Activated naive CD4-positive, alpha-beta T cell treated with anti-CD3 and anti-CD28 coated beads, Interleukin-2, amount 50 U/mL, for 24 hours (primary cell): ENCODE results near the gene CD248.
A peak's percentile ranks its signal among the peaks of the same experiment; 100 is the strongest.
"Not testable (repeated sequence)": the region's sequence is repeated elsewhere in the genome, so short reads cannot be mapped to it uniquely, and the experiment has no call there.

ENCODE experiments used
- H3K27ac Mint-ChIP-seq: one replicate; pipeline ENCODE4 v1.8.0; 2021; ENCODE audit warnings: mild to moderate bottlenecking, mixed read lengths
- H3K27me3 Mint-ChIP-seq: one replicate; pipeline ENCODE4 v1.8.0; 2021; ENCODE audit warnings: mixed read lengths
- H3K36me3 Mint-ChIP-seq: one replicate; pipeline ENCODE4 v1.8.0; 2021; ENCODE audit warnings: mixed read lengths
- H3K4me1 Mint-ChIP-seq: one replicate; pipeline ENCODE4 v1.8.0; 2021; ENCODE audit warnings: mixed read lengths
- H3K4me3 Mint-ChIP-seq: one replicate; pipeline ENCODE4 v1.8.0; 2021; ENCODE audit warnings: mild to moderate bottlenecking, mixed read lengths
- H3K9me3 Mint-ChIP-seq: one replicate; pipeline ENCODE4 v1.8.0; 2021; ENCODE audit warnings: mixed read lengths

Gene CD248

DNA sequence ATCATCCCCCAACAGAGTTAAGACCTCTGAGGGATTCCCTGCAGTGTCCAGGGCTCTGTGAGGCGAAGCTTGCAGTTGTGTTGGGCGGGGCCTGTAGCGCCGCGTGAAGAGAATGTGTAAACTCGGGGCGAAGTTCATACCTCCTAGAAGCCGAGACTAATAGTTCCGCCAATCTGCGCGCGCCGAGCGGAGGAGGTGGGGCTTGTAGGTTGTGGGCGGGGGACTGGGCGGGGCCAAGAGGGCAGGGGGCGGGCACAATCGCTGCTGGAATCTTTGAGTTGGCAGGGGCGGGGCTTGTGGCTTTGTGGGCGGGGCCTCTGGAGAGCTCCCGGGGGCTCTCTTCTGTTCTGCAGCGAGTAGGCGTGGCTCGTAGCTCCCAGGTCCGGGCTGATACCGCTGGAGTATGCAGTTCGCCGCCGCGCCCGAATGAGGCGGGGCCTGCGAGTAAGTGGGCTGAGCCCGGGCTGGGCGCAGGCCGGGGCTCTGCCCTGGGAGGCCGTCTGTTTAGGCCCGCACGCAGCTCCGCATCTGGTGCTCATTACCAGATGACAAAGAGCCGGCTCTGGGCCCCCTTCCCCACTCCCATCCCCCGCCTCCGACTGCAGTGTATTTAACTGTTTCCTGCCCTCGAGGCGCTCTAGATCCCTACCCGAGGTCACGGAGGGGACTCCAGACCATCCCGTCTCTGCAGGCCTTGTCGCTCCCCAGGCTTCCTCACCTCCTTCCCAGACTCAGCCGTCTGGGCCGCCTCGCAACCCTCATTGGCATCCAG, 4.1 kb downstream of the CD248 start:
- no peaks in the 10 kb centered on the region for H3K36me3 Mint-ChIP-seq
- H3K27ac Mint-ChIP-seq = peak overlapping the region; percentile 92
- no peaks in the 10 kb centered on the region for H3K9me3 Mint-ChIP-seq
- no peaks in the 10 kb centered on the region for H3K27me3 Mint-ChIP-seq
- H3K4me1 Mint-ChIP-seq = peaks cover 42% of the 10 kb centered on the region
- peak overlapping the region; percentile 91 for H3K4me3 Mint-ChIP-seq

DNA sequence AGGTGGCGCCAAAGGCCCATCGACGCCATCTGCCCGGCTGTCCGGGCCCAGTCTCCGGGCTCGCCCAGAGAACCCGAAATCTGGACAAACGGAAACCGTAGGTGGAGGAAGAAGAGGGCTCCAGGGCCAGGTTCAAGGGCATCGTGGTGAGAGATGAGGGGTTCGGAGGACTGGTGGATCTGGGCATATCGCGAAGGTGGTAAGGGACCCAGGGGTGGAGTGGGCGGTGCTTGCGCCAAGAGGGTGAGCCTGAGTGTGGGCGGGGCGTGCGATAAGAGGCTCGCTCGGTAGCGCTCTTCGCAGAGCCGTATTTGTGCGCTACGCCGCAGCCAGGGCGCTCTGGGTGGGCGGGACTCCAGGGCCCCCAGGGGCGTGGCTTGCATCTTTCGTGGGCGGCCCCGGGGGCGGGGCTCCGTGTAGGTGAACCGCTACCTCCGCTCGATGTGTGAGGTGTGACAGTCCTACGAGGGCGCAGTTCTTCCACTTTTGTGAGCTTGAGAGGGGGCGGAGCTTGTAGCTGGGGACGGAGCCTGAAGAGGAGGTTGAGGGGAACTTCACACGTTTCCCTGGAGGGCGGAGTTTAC, 4.8 kb downstream of the CD248 start:
- Mint-ChIP-seq H3K27ac (peak overlapping the region; percentile 92), H3K36me3 (no peaks in the 10 kb centered on the region), H3K9me3 (no peaks in the 10 kb centered on the region), H3K4me1 (peaks cover 36% of the 10 kb centered on the region), H3K27me3 (no peaks in the 10 kb centered on the region), H3K4me3 (peak overlapping the region; percentile 91)

DNA sequence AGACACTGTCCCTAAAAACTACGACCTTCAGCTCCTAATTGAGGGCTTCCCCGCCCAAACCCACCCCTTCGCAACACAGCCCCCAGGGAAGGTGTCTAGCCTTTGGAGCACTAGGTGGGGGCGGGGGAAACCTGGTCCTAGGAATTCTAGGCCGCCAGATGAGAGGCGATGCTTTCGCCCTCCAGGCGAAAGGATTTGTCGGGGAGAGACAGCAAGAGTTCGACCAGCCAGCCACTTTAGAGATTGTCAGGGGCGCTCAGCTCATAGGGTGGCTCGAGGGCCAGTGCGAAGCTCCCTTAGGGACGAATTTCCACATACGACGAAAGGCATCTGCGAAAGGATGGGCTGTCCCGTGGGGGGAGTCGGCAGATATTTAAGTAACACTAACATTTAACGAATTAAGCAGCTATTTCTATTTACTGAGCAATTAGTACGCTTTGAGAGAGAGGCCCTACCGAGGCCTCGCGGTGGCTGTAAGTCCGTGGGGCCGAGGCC, 5.3 kb downstream of the CD248 start:
- Mint-ChIP-seq H3K4me3 (peak overlapping the region; percentile 91), H3K9me3 (no peaks in the 10 kb centered on the region), H3K27me3 (no peaks in the 10 kb centered on the region), H3K4me1 (peaks cover 36% of the 10 kb centered on the region), H3K36me3 (no peaks in the 10 kb centered on the region), H3K27ac (peak overlapping the region; percentile 92)

DNA sequence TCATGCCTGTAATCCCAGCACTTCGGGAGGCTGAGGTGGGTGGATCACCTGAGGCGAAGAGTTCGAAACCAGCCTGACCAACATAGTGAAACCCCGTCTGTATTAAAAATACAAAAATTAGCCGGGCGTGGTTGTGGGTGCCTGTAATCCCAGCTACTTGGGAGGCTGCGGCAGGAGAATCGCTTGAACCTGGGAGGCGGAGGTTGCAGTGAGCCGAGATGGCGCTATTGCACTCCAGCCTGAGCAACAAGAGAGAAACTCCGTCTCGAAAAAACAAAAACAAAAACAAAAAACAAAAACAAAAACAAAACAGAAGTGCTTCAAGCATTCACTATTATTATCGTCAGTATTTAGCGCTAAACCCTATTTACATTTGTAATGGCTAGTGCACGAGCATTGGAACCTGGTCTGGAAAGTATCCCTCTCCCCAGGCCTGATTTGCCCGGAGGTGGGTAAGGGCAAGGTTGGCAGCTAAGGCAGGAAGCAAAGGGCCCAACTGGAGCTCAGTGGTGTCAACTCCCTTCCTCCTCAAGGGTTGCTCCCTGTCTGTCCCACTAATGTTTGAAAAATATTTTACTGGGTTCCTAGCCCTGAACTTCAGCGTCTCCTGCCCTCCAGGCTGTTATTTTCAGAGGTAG, 5.9 kb downstream of the CD248 start:
- peak overlapping the region; percentile 23 for H3K27ac Mint-ChIP-seq
- H3K9me3 Mint-ChIP-seq, H3K36me3 Mint-ChIP-seq, H3K4me3 Mint-ChIP-seq, H3K27me3 Mint-ChIP-seq: not testable (repeated sequence)
- peaks cover 31% of the 10 kb centered on the region for H3K4me1 Mint-ChIP-seq

DNA sequence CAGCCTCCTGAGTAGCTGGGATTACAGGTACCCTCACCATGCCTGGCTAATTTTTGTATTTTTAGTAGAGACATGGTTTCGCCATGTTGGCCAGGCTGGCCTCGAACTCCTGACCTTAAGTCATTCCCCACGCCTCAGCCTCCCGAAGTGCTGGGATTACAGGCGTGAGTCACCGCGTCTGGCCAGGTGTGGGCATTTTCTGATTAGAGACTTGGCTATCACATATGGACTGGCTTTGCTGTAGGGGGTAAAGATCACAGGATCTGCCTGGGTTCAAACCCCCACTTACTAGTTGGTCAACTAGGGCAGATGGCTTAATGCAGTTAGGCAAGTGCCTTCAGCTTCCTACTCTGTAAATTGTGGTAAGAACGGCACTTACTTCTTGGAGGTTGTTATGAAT, 6.5 kb downstream of the CD248 start:
- no peaks in the 10 kb centered on the region for H3K27me3 Mint-ChIP-seq
- H3K9me3 Mint-ChIP-seq = no peaks in the 10 kb centered on the region
- H3K36me3 Mint-ChIP-seq = no peaks in the 10 kb centered on the region
- H3K4me1 Mint-ChIP-seq = peaks cover 25% of the 10 kb centered on the region
- no peak overlapping the region for H3K4me3 Mint-ChIP-seq
- no peak overlapping the region for H3K27ac Mint-ChIP-seq

DNA sequence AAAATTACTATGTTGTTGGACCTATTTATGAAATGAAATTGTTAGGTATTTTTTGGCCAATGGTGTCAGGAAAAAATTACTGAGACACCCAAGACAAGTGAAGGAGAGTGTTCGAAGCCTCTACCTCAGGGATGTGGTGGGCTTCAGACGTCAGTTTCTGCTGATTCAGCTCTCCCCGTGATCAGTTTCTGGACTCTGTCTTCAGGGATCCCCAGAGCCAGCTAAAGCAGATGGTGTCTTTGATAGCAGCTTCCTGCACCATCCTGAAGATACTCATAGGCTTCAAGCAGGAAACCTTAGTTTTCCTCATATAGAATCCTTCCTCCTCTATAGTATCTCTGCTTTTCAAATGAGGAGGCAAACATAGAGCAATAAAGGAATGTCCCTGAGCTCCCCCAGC, 7.4 kb downstream of the CD248 start:
- Mint-ChIP-seq H3K27me3 (no peaks in the 10 kb centered on the region), H3K9me3 (no peaks in the 10 kb centered on the region), H3K36me3 (no peaks in the 10 kb centered on the region), H3K4me3 (no peak overlapping the region), H3K27ac (peak overlapping the region; percentile 8), H3K4me1 (peaks cover 18% of the 10 kb centered on the region)

DNA sequence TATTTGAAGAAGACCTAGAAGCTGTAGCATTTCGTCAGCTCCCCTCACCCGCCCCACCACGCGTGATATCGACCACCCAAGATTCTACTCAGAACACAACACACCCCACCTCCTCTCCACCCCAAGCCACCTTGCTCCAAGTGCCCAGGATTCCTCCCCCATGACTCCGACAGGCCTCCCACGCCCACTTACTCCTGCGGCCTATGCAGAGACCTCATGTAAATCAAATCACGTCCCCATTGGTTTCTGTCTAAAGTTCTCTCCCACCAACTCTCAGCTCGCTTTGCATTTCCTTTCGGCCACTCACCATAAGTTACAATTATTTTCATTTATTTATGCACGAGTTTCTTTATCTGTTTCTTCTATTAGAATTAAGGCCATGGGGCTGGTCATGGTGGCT, 14.2 kb downstream of the CD248 start:
- H3K27me3 Mint-ChIP-seq = no peaks in the 10 kb centered on the region
- no peaks in the 10 kb centered on the region for H3K36me3 Mint-ChIP-seq
- H3K4me3 Mint-ChIP-seq = no peak overlapping the region
- H3K9me3 Mint-ChIP-seq = no peaks in the 10 kb centered on the region
- peak overlapping the region; percentile 55 for H3K27ac Mint-ChIP-seq
- no peaks in the 10 kb centered on the region for H3K4me1 Mint-ChIP-seq

DNA sequence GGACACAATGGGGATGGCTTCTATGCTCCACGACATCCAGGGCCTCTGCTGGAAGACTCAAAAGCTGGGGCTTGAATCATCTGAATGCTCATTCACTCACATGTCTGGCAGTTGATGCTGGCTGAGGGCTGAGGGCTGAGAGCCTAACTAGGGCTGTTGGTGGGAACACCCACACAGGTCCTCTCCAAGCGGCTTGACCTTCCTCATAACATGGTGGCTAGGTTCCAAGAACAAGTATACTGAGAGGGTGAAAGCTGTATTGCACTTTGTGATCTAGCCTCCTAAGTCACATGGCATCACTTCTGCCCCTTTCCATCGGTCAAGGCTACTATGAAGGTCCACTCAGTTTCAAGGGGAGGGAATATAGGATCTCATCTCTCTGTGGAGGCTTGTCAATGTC, 17.7 kb downstream of the CD248 start:
- Mint-ChIP-seq H3K27me3 (peaks cover 2% of the 10 kb centered on the region), H3K9me3 (no peaks in the 10 kb centered on the region), H3K4me1 (no peaks in the 10 kb centered on the region), H3K27ac (no peak overlapping the region), H3K4me3 (no peak overlapping the region), H3K36me3 (no peaks in the 10 kb centered on the region)

DNA sequence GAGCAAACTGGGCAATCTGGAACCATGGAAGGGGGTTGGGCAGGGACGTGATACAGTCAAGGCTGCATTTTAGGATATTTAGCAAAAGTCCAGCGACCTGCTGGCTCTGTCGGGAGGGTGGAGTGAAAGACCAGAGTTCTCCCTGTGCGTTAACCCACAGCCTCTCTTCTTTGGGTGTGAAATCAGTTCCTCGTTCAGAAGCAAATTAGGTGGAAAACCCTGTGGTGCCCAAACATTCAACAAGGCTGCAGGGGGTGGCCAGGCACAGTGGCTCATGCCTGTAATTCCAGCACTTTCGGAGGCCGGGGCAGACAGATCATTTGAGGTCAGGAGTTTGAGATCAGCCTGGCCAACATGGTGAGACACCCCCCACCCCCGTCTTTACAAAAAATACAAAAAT, 19.2 kb downstream of the CD248 start:
- H3K27ac Mint-ChIP-seq = no peak overlapping the region
- H3K4me1 Mint-ChIP-seq = peaks cover 4% of the 10 kb centered on the region
- no peak overlapping the region for H3K4me3 Mint-ChIP-seq
- H3K9me3 Mint-ChIP-seq = no peaks in the 10 kb centered on the region
- H3K36me3 Mint-ChIP-seq = no peaks in the 10 kb centered on the region
- H3K27me3 Mint-ChIP-seq = peaks cover 11% of the 10 kb centered on the region

DNA sequence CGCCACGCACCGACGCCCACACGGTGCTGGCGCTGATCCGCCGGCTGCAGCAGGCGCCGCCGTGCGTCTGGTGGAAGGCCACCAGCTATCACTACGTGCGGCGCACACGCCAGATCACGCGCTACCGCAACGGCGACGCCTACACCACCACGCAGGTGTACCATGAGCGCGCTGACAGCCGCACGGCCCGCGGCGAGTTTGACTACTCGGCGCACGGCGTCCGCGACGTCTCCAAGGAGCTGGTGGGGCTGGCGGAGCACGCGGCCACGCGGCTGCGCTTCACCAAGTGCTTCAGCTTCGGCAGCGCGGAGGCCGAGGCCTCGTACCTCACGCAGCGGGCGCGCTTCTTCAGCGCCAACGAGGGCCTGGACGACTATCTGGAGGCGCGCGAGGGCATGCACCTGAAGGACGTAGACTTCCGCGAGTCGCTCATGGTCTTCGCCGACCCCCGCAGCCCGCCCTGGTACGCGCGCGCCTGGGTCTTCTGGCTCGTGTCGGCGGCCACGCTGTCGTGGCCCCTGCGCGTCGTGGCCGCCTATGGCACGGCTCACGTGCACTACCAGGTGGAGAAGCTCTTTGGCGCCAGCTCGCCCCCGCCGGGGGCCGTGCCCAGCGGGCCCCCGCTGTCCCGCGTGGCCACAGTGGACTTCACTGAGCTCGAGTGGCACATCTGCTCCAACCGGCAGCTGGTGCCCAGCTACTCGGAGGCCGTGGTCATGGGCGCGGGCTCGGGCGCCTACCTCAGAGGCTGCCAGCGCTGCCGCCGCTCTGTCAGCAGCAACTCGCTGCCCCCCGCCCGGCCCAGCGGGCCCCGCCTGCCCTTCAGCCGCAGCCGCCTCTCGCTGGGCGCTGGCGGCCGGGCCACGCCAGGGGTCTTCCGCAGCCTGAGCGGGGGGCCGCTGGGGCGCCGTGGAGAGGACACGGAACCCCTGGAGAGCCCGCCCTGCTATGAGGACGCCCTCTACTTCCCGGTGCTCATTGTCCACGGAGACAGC, 21.9 kb downstream of the CD248 start:
- Mint-ChIP-seq H3K27ac (no peak overlapping the region), H3K36me3 (no peaks in the 10 kb centered on the region), H3K9me3 (no peaks in the 10 kb centered on the region), H3K4me3 (no peak overlapping the region), H3K4me1 (peaks cover 17% of the 10 kb centered on the region), H3K27me3 (peaks cover 12% of the 10 kb centered on the region)

DNA sequence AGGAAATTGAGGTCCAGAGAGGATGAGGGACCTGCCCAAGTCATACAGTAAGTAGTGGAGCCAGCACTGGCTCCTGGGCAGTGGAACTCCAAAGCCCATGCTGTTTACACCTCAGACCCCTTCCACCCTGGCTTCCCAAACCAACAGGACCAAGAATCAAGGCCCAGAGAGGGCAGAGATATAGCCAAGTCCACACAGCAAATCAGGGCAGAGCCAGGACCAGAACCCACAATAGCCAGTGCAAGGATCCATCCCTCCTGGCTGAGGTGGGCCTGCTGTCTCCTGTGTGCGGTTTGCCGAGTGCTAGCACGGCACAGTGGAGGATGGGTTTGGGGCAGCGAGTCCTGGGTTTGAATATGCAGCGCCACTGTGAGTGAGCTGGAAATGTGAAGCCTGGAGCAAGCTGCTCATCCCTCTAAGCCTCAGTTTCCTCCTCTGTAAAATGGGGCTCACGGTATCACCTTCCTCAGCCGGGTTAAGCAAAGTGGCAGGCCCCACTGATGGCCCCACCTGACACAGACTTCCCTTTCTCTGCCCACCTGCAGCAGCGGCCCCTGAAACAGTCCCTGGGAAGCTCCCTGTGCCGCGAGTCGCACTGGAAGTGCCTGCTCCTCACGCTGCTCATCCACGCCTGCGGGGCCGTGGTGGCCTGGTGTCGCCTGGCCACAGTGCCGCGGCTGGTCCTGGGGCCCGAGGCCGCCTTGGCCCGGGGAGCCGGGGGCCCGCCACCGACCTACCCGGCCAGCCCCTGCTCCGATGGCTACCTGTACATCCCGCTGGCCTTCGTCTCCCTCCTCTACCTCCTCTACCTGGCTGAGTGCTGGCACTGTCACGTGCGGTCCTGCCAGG, 22.8 kb downstream of the CD248 start:
- H3K4me3 Mint-ChIP-seq = no peak overlapping the region
- no peak overlapping the region for H3K27ac Mint-ChIP-seq
- H3K4me1 Mint-ChIP-seq = peaks cover 26% of the 10 kb centered on the region

DNA sequence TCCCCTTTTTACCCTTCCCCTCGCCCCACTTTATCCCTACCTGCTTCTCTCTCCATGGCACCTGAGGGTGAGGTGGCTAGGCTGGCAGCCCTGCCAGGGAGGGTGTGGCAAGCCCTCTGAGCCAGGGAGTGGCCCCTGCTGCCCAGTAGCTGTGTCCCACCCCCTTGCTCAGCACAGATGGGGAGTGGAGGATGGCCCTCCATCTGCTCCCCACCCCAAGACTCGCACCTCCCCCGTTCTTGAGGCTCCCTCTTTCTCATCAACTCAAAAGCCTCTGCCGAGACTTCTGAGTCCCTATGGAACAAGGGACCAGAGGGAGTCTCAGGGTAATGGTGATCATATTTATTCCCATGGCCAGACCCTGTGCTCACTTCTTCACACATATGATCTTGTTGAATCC, 23.5 kb downstream of the CD248 start:
- Mint-ChIP-seq H3K4me1 (peaks cover 28% of the 10 kb centered on the region), H3K36me3 (no peaks in the 10 kb centered on the region), H3K27me3 (peaks cover 12% of the 10 kb centered on the region), H3K9me3 (no peaks in the 10 kb centered on the region), H3K4me3 (peak overlapping the region; percentile 19), H3K27ac (peak overlapping the region; percentile 35)

More for the DNA sequence above, 22.8 kb downstream of the CD248 start:
- Mint-ChIP-seq H3K27me3 (peaks cover 12% of the 10 kb centered on the region), H3K9me3 (no peaks in the 10 kb centered on the region), H3K36me3 (no peaks in the 10 kb centered on the region)

DNA sequence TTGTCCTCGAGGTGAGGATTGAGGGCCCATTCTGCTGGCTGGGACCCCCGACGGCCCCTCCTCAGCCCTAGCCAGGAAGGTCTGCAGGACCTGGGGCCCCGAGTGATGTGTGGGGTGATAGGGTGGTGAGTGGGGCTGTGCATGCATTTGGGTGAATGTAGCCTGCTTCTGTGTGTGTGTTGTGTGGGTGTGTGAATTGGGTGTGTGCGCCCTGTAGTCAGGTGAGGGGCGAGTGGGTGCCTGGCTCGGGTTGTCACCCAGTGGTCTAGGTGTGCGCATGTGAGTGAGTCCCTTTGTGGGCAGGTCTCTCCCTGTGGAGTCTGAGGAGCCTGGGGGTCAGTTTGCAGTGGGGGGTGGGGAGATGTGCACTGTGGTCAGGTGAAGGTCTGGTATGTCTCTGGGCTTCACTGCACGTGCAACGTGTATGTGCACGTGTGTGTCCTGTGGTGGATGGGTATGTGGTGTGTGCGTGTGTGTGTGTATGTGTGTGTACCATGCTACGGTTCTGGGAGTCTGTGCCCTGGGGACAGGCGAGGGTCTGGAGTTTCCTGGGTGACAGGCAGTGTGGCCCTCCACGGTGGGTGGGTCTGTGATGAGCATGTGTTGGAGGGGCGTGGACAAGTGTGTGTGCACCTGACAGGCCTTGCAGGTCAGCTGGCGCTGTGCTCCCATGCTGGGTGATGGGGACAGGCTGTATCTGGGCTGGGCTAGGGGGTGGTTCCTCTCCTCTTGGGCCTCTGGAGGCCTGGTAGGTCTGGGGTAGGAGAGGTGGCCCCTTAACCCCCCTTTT, 24.1 kb downstream of the CD248 start:
- Mint-ChIP-seq H3K27ac (peak overlapping the region; percentile 13), H3K36me3 (no peaks in the 10 kb centered on the region), H3K4me3 (peak overlapping the region; percentile 66), H3K4me1 (peaks cover 28% of the 10 kb centered on the region), H3K27me3 (peaks cover 12% of the 10 kb centered on the region), H3K9me3 (no peaks in the 10 kb centered on the region)
